Stimulated activated CD4-positive, alpha-beta T cell treated with anti-CD3 and anti-CD28 coated beads, Interleukin-12 subunit alpha, Interleukin-12 subunit beta, amount 100 ng/mL, for 4 hours (primary cell): ENCODE data around the gene PKN1.
A peak's percentile ranks its signal among the peaks of the same experiment; 100 is the strongest.
"Not testable (repeated sequence)": the region's sequence is repeated elsewhere in the genome, so short reads cannot be mapped to it uniquely, and the experiment has no call there.

Experiments used
- DNase-seq: peaks from one replicate; pipeline ENCODE4 v3.0.0-alpha.2; 2020

Gene PKN1

DNA sequence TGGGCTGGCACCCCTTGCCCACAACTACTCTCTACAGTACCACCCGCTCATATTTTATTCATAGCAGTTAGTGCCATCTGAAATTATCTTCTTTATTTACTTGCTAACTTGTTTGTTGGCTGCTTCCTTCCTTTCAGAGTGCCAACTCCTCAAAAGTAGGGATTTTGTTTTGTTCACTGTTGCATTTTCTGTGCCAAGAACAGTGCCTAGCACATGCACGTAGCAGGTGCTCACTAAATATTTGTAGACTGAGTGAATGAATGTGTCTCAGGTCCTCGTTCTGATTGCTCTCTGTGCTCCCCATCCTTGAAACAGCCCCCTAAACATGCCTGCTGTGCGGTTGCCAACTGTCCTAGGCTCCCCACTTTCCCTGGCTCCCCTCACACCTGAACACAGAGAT lies 61.3 kb downstream of the PKN1 start:
- DNase-seq, result no peak

DNA sequence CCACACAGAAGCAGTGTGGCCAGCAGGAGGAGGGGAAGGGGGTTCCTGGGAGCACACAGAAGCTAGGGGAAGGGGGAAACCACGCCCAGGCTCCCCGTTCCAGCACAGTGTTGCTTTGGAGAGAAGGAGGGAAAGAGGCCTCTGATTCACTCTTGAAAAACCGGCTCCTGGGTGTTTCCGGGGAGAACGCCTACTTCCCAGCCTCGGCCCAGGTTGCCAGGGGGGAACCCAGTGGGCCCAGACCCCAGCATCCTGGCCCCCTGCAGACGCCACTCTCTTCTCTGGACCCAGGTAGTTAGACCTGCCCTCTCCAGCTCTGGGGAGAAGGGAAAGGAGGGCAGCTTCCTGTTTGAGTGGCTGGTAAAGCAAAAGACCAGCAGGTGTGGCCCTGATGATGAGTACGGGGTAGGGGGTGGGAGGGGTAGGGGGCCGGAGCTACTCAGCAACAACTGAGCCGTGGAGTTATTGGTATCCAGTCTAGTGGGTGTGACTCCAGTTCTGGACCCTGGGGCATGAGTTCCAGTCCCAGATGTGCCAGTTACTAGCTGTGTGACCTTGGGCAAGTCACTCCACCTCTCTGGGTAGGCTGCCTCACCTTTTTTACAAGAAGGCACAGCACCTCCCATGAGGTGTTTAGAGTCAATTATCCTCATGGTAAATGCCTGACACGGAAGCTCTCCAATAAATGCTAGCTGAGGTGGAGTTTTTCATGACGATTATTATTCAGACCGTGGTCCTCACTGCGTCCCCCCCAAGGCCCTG lies 62.0 kb downstream of the PKN1 start:
- DNase-seq, result no peak

DNA sequence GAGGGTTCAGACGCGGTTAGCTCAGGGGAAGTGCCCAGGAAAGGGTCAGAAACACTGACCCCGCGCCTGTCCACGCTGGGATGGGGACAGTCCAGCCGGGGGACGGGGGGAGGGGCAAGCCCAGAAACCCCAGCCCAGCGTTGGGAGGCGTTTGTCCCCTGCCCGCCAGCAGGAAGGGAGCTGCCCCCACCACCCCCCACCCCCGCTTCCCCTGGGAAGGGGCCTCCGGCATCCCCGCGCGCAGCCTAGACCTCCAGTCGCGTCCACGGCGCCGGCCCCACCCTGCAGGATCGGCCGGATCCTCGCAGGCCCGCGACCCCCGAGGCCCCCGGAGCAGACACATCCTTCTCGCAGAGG lies 62.5 kb downstream of the PKN1 start:
- DNase-seq, result no peak

DNA sequence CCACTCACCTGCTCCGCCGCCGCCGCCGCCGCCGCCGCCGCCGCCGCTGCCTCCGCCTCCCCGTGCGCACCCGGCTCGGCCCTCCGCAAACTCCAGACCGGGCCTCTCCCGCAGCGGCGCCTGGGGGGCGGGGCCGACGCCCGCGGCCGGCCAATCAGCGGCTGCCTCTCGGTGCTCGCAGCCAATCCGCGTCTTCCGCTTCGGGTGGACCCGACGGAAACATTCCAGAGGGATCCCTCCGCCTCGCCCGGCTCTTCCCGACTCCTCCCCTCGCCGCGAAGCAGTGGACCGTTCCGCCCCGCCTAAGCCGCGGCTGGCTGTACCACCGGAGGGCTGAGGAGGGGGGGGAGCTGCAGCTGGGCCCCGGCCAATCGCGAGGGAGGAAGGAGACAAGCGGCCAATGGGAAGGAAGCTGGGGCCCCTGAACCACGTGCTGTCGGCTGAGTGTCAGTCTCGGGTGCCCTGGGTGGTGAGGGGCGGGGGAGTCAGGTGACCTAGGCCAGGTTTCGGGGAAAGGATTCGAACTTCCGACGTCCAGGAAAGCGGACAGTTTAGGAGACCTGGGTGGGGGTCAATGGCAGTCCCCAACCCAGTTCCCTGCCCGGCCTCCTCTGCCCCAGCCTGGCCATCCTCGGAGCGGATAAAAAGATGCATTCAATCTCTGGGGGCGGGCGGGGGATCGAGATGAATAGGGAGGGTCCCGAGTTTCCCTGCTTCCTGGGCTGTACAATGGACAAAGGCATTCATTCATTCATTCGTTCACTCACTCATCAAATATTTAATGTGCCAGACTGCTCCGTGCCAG lies 63.1 kb downstream of the PKN1 start, which contains the start of gene GIPC1:
Gene GIPC1 (minus strand): TSS at position 99 of the 805 bp plus-strand sequence. CDS start 13,151 bp downstream, outside the sequence.
- peak; percentile 85 for DNase-seq

DNA sequence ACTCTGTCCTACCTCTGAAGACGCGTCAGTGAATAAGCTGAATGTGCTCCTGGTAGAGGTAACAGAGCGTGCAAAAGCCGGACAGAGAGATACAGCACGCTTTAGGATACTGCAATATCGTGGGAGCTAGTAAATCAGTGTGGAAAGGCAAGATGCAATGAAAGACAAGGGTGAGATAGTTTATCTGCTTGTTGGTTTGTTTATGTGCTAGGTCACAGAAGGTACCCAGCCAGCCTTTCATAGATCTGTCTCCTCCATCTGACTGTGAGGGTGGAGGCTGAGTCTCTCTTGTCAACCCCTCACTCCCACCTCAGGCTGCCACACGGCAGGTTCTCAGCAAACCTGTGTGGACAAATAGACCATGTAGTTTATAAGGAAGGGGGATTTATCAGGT lies 63.7 kb downstream of the PKN1 start:
- DNase-seq, result no peak

DNA sequence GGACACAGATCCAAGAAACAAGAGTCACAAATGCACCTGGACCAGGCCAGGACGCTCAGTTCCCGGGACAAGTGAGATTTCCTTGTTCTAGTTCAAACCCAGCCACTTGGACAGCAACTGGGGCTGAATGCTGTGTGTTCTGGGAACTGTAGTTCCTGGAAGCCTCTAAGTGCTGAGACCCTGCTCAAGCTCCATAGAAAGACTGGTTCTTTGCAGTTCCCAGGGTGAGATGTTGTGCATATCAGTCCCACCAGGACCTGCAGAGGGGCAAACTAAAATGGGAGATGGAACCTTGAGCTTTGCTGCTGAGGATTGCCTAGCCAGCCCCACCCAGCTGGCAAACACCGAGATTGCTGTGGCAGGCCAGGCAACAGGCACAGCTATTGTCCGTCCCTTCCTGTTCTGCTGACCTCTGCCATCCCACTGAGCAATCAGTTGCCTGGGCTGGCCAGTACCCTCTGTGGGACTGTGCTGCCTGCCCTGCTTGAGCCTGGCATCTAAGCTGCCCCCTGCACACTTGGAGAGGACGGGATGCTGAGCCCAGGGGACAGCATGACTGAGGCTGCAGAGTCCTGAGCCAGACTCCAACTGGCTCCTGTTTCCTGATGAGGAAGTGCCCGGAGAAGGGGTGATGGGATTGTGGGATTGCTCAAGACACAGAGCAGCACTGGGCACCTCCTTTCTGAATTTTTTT lies 64.3 kb downstream of the PKN1 start:
- no peak for DNase-seq

DNA sequence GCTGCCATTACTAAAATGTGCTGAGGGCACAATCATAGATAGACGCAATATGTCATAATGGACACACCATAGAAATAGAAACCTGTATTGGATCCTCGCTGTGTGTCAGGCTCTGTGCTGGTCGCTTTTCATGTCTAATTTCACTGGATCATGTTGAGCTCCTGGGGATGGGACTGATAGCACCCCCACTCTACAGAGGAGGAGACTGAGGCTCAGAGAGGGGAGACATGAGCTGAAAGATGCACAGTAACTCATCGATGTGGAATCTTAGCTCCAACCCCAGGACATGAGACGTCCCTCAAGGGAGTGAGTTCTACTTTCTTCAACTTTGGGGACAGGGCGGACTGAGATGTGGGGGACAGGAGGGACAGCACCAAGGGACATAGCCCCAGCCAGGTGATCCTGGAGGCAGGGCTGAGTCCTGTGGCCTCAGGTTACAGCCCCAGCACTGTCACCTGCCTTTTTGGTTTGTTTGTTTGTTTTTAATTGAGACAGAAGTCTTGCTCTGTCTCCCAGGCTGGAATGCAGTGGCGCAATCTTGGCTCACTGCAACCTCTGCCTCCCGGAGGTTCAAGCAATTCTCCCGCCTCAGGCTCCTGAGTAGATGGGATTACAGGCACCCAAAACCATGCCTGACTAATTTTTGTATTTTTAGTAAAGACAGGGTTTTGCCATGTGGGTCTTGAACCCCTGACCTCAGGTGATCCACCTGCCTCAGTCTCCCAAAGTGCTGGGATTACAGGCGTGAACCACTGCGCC lies 69.4 kb downstream of the PKN1 start:
- DNase-seq, result no peak

DNA sequence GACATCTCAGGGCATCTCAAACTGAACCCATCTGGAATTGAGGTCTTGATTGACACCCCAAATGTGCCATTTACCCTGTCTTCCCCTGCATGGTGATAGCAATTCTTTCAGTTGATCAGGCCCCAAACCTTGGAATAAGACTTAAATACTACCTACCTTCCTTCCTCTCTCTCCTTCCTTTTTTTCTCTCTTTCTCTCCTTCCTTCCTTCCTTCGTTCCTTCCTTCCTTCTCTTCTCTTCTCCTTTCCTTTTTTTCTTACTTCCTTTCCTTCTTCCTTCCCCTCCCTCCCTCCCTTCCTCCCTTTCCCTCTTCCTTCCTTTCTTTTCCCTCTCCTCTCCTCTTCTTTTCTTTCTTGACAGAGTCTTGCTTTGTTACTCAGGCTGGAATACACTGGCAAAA lies 70.2 kb downstream of the PKN1 start:
- no peak for DNase-seq

DNA sequence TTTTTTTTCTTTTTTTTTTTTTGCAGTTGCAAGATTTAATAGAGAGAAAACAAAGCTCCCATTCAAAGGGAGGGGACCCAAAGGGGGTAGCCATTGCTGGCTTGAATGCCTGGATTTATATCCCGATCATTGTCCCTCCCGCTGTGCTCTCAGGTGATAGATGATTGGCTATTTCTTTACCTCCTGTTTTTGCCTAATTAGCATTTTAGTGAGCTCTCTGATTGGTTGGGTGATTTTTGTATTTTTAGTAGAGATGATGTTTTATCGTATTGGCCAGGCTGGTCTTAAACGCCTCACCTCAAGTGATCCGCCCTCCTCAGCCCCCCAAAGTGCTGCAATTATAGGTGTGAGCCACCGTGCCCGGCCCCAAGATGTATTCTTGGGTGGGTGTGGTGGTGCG lies 71.5 kb downstream of the PKN1 start:
- not testable (repeated sequence) for DNase-seq

DNA sequence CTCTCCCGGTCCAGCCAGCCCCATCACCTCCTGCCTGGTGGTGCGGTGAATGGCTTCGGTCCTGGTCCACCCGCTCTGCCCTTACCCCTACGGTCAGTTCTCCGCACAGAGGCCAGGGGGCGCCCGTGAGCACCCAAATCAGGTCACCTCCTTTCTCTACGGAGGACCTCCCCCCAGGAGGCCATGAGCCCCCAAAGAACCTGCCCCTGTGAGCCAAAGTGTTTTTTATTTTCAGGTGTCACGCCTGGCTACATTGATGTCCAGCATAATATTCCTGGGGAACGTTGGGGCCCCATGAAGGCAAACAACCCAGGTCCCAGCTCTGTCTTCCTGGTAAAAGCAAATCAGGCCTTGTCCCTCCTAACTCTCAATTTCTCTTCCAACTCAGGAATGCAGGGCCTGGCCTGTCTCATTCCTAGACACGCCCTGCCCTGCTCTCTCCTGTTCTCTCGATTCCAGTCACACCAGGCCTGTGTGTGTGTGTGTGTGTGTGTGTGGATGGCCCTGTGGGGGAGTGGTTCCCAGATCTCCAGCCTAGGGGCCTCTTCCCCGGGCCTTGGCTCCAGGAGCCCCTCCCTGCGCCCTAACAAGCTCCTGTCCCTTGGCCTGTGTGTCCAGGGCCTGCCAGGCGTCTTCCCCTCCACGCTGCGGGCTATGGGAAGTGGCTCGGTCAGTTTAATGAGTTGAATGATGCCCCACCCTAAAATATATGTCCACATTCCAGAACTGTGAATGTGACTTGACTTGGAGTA lies 72.6 kb downstream of the PKN1 start:
- DNase-seq, result peak; percentile 69

DNA sequence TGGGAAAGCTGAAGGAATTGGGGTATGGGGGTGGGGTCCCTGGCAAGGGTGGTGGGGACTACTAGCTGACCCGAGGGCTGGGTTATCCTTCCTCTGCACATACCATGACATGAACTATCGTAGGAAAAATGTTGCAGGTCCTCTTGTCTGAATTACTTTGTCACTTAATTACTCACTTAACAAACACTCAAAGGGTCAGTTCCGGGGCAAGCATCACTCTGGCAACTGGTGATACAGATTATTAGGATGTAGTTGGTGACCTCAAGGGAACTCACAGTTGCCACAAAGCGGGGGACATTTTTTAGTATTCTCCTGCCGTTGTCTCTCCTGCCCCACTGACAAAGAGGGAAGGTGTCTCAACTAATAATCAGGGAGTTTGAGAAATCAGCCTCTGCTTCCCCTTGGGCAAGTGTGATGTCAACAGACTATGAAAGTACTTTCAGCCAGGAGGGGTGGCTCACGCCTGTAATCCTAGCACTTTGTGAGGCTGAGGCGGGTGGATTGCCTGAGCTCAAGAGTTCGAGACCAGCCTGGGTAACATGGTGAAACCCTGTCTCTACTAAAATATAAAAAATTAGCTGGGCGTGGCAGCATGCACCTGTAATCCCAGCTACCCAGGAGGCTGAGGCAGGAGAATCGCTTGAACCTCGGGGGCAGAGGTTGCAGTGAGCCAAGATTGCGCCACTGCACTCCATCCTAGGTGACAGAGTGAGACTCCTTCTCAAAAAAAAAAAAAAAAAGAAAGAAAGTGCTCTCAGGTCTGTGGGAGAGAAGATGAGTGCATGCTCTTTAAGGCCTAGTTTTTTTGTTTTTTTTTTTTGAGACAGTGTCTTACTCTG lies 74.8 kb downstream of the PKN1 start:
- DNase-seq, result no peak

DNA sequence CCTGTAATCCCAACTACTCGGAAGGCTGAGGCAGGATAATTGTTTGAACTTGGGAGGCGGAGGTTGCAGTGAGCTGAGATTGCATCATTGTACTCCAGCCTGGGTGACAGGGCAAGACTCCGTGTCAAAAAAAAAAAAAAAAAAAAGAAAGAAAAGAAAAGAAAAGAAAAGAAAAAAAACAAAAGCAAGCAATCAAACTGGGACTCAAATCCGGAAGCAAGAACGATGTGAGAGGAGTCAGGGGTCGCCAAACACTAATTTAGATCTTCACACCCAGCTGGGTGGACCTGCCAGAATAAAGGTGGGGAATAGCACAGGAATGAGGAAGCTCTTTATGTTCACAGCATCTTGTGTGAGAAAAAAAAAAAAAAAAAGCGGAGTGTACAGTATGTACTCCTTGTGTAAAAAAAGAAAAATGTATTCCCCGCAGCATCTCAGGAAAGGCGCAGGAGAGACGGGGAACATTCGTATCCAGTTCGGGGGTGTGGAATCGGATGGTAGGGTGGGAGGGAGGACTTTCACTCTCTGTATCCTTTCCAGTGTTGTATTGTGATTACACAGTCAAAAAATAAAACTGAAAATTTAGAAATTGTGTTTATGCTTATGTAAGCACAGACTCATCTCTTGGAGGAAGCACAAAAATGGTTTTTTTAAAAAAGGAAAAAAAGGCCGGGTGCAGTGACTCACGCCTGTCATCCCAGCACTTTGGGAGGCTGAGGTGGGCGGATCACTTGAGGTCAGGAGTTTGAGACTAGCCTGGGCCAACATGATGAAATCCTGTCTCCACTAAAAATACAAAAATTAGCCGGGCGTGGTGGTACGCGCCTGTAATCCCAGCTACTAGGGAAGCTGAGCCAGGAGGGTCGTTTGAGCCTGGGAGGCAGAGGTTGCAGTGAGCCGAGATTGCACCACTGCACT lies 77.5 kb downstream of the PKN1 start:
- no peak for DNase-seq

DNA sequence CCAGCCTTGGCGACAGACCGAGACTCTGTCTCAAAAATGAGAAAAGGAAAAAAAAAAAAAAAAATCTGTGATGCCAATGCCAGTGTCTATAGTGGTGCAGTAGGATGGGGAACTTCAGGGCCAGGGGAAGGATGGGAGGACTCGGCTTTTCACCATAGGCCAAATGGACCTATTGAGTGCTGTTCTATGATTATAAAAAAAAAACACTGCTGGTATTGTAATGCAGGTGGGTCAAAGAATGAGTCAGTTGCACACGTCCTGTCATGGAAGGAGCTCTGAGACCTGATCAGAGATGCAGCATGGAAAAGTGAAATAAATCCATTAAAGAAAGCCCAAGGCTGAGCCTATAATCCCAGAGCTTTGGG lies 78.1 kb downstream of the PKN1 start:
- no peak for DNase-seq

DNA sequence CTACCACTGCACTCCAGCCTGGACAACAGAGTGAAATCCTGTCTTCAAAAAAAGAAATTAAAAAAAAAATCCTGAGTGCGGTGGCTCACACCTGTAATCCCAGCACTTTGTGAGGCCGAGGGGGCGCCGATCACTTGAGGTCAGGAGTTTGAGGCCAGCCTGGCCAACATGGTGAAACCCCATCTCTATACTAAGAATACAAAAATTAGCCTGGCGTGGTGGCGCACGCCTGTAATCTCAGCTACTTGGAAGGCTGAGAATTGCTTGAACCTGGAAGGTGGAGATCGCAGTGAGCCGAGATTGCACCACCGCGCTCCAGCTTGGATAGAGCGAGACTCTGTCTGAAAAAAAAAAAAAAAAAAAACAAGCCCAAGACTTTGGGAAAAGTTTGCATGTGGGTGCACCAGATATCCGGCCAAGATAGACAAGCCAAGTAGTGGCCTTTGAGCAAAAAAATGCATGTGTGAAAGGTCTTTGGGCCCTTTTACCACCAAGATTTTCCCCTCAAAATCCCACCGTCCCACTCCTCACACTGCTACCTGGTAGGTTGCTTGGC lies 79.4 kb downstream of the PKN1 start:
- no peak for DNase-seq

DNA sequence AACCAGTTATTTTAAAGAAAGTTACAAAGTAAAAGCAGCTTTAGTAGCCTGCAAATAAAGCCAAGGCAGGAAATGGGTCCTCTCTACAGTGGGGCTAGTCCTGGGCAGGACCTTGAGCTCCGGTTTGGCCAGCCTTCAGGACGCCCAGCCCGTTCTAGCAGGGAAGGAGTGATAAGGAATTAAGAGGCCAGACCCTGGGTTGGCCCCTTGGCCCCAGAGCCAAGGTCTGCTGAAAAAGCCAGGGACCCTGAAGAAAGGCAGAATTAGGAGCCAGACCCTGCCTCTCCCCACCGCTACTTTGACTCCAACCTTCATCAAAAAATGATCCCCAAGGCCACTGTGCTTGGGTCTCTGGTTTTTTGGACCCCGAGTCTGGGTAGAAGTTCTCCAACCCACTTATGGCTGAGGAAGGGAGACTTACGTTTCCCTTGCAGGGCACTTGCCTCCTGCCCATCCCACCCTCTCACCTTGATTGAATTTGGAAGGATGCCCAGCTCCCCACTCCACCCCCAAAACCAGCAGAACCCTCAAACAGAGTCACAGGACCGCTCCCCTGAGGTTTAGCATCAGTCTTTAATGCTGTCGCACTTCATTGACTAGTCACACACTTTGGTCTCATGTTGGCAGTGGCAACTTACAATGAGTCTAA lies 81.2 kb downstream of the PKN1 start:
- DNase-seq, result no peak

DNA sequence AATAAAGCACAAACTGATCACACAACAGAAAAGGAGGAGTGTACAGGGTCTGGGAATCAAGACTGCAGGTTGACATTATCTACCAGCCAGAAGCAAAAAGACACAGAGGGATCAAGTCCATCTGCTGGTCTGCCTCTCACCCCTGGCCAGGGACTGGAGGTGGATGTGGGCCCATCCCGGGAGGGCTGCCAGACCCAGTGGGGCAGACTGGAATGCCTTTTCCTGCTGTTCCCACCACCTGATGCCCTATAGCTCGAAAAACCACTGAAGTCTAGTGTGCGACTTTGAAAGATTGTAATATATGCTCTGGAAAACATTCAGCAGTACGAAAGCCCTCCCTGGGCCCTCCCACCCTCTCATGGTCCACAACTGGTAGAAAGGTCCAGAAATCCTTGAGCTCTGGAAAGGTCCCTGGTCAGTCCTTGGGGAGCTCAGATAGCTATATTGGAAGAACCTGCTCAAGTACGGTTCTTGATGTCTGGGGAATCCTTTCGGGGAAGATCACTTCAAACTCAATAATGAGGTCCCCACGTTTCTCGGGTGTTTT lies 82.5 kb downstream of the PKN1 start:
- no peak for DNase-seq

DNA sequence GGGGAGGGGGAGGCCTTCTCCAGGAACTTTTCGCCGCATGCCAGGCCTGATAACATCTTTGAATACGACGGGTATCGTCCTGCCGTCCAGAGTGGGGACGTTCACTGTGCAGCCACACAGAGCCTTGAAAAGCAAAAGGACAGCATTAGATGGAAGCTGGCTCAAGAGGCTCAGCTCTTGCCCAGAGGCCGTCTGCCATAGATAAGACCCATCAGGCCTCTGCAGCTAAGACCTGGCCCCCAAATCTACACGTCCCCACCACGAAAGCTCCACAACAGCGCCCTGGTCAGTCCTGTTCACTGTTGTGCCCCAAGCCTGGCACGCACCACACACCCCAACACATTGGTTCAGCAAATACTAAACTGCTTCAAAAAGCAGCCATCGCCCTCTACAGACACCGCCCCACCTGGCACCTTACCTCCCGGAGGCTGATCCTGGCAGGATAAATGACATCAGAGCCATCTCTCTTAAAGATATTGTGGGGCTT lies 83.0 kb downstream of the PKN1 start:
- DNase-seq, result no peak

DNA sequence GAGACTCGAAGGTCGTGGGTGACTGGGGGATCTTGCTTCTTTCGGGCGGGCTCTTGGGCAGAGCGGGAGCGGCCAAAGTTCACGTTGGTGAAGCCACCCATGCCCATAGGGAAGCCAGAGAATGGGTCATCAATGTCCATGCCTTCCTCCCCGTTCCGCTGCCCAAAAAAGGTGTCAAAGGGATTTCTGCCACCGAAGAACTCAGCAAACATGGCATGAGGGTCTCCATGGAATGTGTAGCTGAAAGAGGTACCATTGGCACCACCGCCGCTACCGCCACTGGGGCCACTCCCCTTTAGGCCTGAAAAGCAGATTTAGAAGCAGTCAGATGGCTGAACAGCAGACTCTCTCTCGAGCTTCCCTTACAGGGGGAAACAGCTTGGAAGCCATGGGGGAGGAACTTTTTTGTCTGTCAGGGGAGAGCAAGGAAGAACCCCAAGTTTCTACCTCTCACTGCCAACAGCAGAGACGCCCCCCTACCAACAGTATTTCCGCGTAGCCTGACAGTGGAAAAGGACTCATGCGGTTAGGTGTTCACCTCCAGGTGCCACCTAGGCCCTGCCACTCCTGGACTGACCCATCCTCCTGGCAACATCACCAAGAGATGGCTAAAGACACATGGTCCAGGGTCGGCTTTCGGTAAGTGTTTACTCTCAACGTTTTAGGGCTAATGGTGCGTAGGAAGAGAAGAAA lies 83.8 kb downstream of the PKN1 start:
- DNase-seq, result no peak
